Neuronal stem cell (in vitro differentiated cells): ENCODE results near the gene P4HA2. TPM values are rescaled to one million over a fixed set of nuclear protein-coding genes. Genes with fewer than 3 reads are reported as not detected.

Experiments
- DNase-seq: peaks from one replicate; pipeline ENCODE4 v3.0.0-alpha.2; 2013; ENCODE audit warnings: low spot score
- H2AFZ ChIP-seq: one replicate; pipeline ENCODE4 v1.6.1; 2013; ENCODE audit warnings: mild to moderate bottlenecking, low read length, inconsistent platforms
- H2AK5ac ChIP-seq: 2 replicates; pipeline ENCODE4 v1.6.1; 2013; ENCODE audit warnings: low read depth, mild to moderate bottlenecking, inconsistent platforms, low read length, moderate library complexity, mixed read lengths
- H2BK120ac ChIP-seq: 2 replicates; pipeline ENCODE4 v1.6.1; 2013; ENCODE audit warnings: low read depth, mild to moderate bottlenecking, inconsistent platforms, low read length, moderate library complexity, mixed read lengths
- H2BK12ac ChIP-seq: one replicate; pipeline ENCODE4 v1.6.1; 2013; ENCODE audit warnings: low read length, inconsistent platforms
- H2BK15ac ChIP-seq: 2 replicates; pipeline ENCODE4 v1.6.1; 2013; ENCODE audit warnings: mild to moderate bottlenecking, low read length, inconsistent platforms, mixed read lengths
- H2BK5ac ChIP-seq: one replicate; pipeline ENCODE4 v1.6.1; 2013; ENCODE audit warnings: inconsistent platforms, mild to moderate bottlenecking, low read length, moderate library complexity
- H3K14ac ChIP-seq: one replicate; pipeline ENCODE4 v1.6.1; 2013; ENCODE audit warnings: low read length, inconsistent platforms
- H3K18ac ChIP-seq: 2 replicates; pipeline ENCODE4 v1.6.1; 2013; ENCODE audit warnings: low read length, inconsistent platforms
- H3K23ac ChIP-seq: 2 replicates; pipeline ENCODE4 v1.6.1; 2013; ENCODE audit warnings: low read depth, mild to moderate bottlenecking, mixed read lengths, low read length, inconsistent platforms; ENCODE audit not compliant: poor library complexity
- H3K27ac ChIP-seq: replicated peaks from 3 replicates; pipeline ENCODE4 v1.5.1; 2013; ENCODE audit warnings: low read length, inconsistent platforms
- H3K27me3 ChIP-seq, 3 experiments: 2 replicates each; pipeline ENCODE4 v1.6.1; 2013; ENCODE audit warnings: low read length in 3 of 3, mild to moderate bottlenecking in 2 of 3, inconsistent platforms in 1 of 3, low read depth in 1 of 3, mixed read lengths in 1 of 3, moderate library complexity in 1 of 3; ENCODE audit not compliant: control insufficient read depth in 3 of 3, insufficient read depth in 3 of 3
- H3K36me3 ChIP-seq, 2 donors: replicated peaks in 1 of 2; 2 replicates each; pipeline ENCODE4 v1.6.1; 2013; ENCODE audit warnings: low read length in 2 of 2; ENCODE audit not compliant: control insufficient read depth in 2 of 2, insufficient read depth in 2 of 2
- H3K4ac ChIP-seq: 2 replicates; pipeline ENCODE4 v1.6.1; 2013; ENCODE audit warnings: inconsistent platforms, mild to moderate bottlenecking, low read length, moderate library complexity
- H3K4me1 ChIP-seq, 2 donors: 1 replicate in 1 of 2; 2 replicates in 1 of 2; pipeline ENCODE4 v1.6.1; 2013; ENCODE audit warnings: low read length in 2 of 2, low read depth in 1 of 2; ENCODE audit not compliant: control insufficient read depth in 2 of 2, insufficient read depth in 1 of 2
- H3K4me2 ChIP-seq: one replicate; pipeline ENCODE4 v1.6.1; 2013; ENCODE audit warnings: mild to moderate bottlenecking, low read length, inconsistent platforms; ENCODE audit not compliant: insufficient read depth, poor library complexity, severe bottlenecking
- H3K4me3 ChIP-seq, 2 donors: 2 replicates each; pipeline ENCODE4 v1.5.1; 2013; ENCODE audit warnings: low read length in 2 of 2, mild to moderate bottlenecking in 2 of 2, inconsistent platforms in 1 of 2, moderate library complexity in 1 of 2
- H3K79me1 ChIP-seq: one replicate; pipeline ENCODE4 v1.6.1; 2013; ENCODE audit warnings: low read depth, mild to moderate bottlenecking, inconsistent platforms, low read length, moderate library complexity
- H3K9ac ChIP-seq: one replicate; pipeline ENCODE4 v1.6.1; 2013; ENCODE audit warnings: mild to moderate bottlenecking, low read depth, low read length, inconsistent platforms; ENCODE audit not compliant: poor library complexity
- H3K9me3 ChIP-seq, 2 donors: replicated peaks in 1 of 2; 2 replicates each; pipeline versions ENCODE3 to v1.6.1; 2013; ENCODE audit warnings: low read length in 2 of 2, mild to moderate bottlenecking in 2 of 2, inconsistent platforms in 1 of 2, low read depth in 1 of 2, mixed read lengths in 1 of 2, moderate library complexity in 1 of 2; ENCODE audit not compliant: control insufficient read depth in 2 of 2, insufficient read depth in 1 of 2
- H4K8ac ChIP-seq: one replicate; pipeline ENCODE4 v1.6.1; 2013; ENCODE audit warnings: low read depth, mild to moderate bottlenecking, inconsistent platforms, low read length, moderate library complexity
- H4K91ac ChIP-seq: one replicate; pipeline ENCODE4 v1.6.1; 2013; ENCODE audit warnings: low read length, low read depth, mild to moderate bottlenecking, inconsistent platforms; ENCODE audit not compliant: poor library complexity
- WGBS, 2 donors: extraction: QIAGEN DNeasy Blood & Tissue Kit; methylation state at CpG; one replicate each; pipeline ENCODE4 v1.1.7; 2013; ENCODE audit warnings: missing lambda C conversion rate in 2 of 2, mixed read lengths in 1 of 2; ENCODE audit not compliant: insufficient read length in 2 of 2, insufficient replicate concordance in 1 of 2; ENCODE audit errors: extremely low coverage in 2 of 2; 5-methylcytosine and 5-hydroxymethylcytosine counted together
- small RNA-seq: library from polyadenylated mRNA; stranded (forward); fragments of <200 nt; extraction: miRNeasy Mini kit (QIAGEN cat#:217004); gene quantifications from one replicate; pipeline ENCODE3, GENCODE V24; 2013; ENCODE audit not compliant: insufficient read depth

P4HA2 gene

DNA sequence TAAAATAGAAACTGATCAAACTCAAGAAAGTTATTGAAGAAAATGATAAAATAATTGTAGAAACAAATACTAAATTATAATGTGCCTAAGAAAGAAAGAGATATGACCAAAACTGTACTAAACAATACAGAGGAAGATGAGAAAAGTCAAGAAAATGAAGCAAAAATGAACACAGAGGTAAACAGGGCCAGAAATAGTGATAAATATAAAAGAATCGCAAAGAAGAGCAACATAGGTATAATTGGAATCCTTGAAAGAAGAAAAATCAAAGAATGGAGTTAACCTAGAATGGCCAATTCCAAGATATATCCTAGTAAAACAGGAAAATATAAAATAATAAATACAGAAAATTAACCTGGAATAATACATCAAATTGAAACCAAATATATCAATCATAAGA lies 84.5 kb downstream of the P4HA2 start:
- no peak overlapping the region for H2AFZ ChIP-seq
- H3K14ac ChIP-seq, result no peak overlapping the region
- H3K23ac ChIP-seq, result no peak overlapping the region
- H2BK15ac ChIP-seq, result no peak overlapping the region
- no peaks in the 10 kb centered on the region for H3K79me1 ChIP-seq
- H2BK12ac ChIP-seq, result no peak overlapping the region
- no CpG with 5 or more reads among the region's 1 CpG for WGBS, 2 donors
- H3K4ac ChIP-seq, result no peak overlapping the region
- no peaks in the 10 kb centered on the region for H3K36me3 ChIP-seq
- no peak overlapping the region for H3K18ac ChIP-seq
- no peak overlapping the region for H4K8ac ChIP-seq
- no peaks in the 10 kb centered on the region for H3K4me1 ChIP-seq
- DNase-seq, result no peak
- no peak overlapping the region for H4K91ac ChIP-seq
- H2AK5ac ChIP-seq, result no peak overlapping the region
- H2BK120ac ChIP-seq, result no peak overlapping the region
- no peak overlapping the region for H3K4me3 ChIP-seq
- no peak overlapping the region for H3K27ac ChIP-seq
- no peak overlapping the region for H3K9ac ChIP-seq
- H3K27me3 ChIP-seq, result no peaks in the 10 kb centered on the region
- H2BK5ac ChIP-seq, result no peak overlapping the region
- H3K4me2 ChIP-seq, result no peak overlapping the region
- peaks cover 0 to 1% of the 10 kb centered on the region in 2 donors for H3K9me3 ChIP-seq

GRCh38 chr5:132142459-132142858 lies 85.2 kb downstream of the P4HA2 start:
- H3K23ac ChIP-seq, result no peak overlapping the region
- no peaks in the 10 kb centered on the region for H3K4me1 ChIP-seq
- H3K9ac ChIP-seq, result no peak overlapping the region
- H4K8ac ChIP-seq, result no peak overlapping the region
- no peak overlapping the region for H2AK5ac ChIP-seq
- no peak overlapping the region for H2AFZ ChIP-seq
- H3K4ac ChIP-seq, result no peak overlapping the region
- no peaks in the 10 kb centered on the region for H3K36me3 ChIP-seq
- no peak overlapping the region for H3K27ac ChIP-seq
- H3K4me3 ChIP-seq, result no peak overlapping the region
- no peak overlapping the region for H3K14ac ChIP-seq
- H2BK120ac ChIP-seq, result no peak overlapping the region
- no peak for DNase-seq
- no peak overlapping the region for H2BK5ac ChIP-seq
- no peak overlapping the region for H4K91ac ChIP-seq
- H3K4me2 ChIP-seq, result no peak overlapping the region
- H3K79me1 ChIP-seq, result no peaks in the 10 kb centered on the region
- no peak overlapping the region for H2BK15ac ChIP-seq
- H3K18ac ChIP-seq, result no peak overlapping the region
- no peak overlapping the region for H2BK12ac ChIP-seq
- H3K27me3 ChIP-seq, result no peaks in the 10 kb centered on the region
- H3K9me3 ChIP-seq, result peaks cover 0 to 1% of the 10 kb centered on the region in 2 donors

Small RNA genes within 50 kb of the gene (small RNA-seq; reads per million reads assigned to genes)
- not detected for gene AC063976.4
